DND-41 (cell line): ENCODE data around the gene PRMT1.

ENCODE experiments used
- ATAC-seq: fragments of 200-7000 bp; cut with Tn5 transposase; 3 replicates; pipeline ENCODE4 v1.9.1; 2021; ENCODE audit warnings: low read depth; ENCODE audit not compliant: insufficient read depth
- DNase-seq: peaks from one replicate; pipeline ENCODE4 v3.0.0-alpha.2; 2020
- H2AFZ ChIP-seq: 2 replicates; pipeline ENCODE4 v1.6.0; 2012; ENCODE audit warnings: low read depth, low read length
- H3K27ac ChIP-seq: 2 replicates; pipeline ENCODE4 v1.5.1; 2012; ENCODE audit warnings: low read length, inconsistent platforms
- H3K27me3 ChIP-seq: fragments of 200-600 bp; sonication (generic); 2 replicates; pipeline ENCODE4 v1.6.0; 2012; ENCODE audit warnings: low read length, mild to moderate bottlenecking, inconsistent platforms; ENCODE audit not compliant: insufficient read depth, poor library complexity
- H3K36me3 ChIP-seq: 2 replicates; pipeline ENCODE4 v1.5.1; 2012; ENCODE audit warnings: low read length, inconsistent platforms; ENCODE audit not compliant: insufficient read depth
- H3K4me1 ChIP-seq: 2 replicates; pipeline ENCODE4 v1.5.1; 2012; ENCODE audit warnings: mild to moderate bottlenecking, low read length; ENCODE audit not compliant: insufficient read depth
- H3K4me2 ChIP-seq: 2 replicates; pipeline ENCODE4 v1.6.0; 2012; ENCODE audit warnings: mild to moderate bottlenecking, moderate library complexity, low read length, inconsistent platforms; ENCODE audit not compliant: insufficient read depth
- H3K4me3 ChIP-seq, 2 experiments: fragments of 200-600 bp in 1 of 2; shearing (Covaris generic) in 1 of 2; 2 replicates each; pipeline ENCODE4 v1.5.1; 2012 to 2016; ENCODE audit warnings: inconsistent platforms in 2 of 2, low read length in 2 of 2, mild to moderate bottlenecking in 2 of 2, low read depth in 1 of 2, moderate library complexity in 1 of 2
- H3K79me2 ChIP-seq: 2 replicates; pipeline ENCODE4 v1.6.0; 2012; ENCODE audit warnings: low read length, inconsistent platforms; ENCODE audit not compliant: insufficient read depth
- H3K9ac ChIP-seq: 2 replicates; pipeline ENCODE4 v1.6.0; 2012; ENCODE audit warnings: low read depth, mild to moderate bottlenecking, inconsistent platforms, low read length, moderate library complexity
- H3K9me3 ChIP-seq: 2 replicates; pipeline ENCODE4 v1.5.1; 2012; ENCODE audit warnings: low read length, moderate library complexity, mild to moderate bottlenecking, inconsistent platforms; ENCODE audit not compliant: insufficient read depth, severe bottlenecking
- H4K20me1 ChIP-seq: 2 replicates; pipeline ENCODE4 v1.6.0; 2012; ENCODE audit warnings: low read length; ENCODE audit not compliant: insufficient read depth
- EZH2 ChIP-seq: IDR thresholded peaks from 3 replicates; pipeline ENCODE4 v1.6.1; 2012; ENCODE audit warnings: borderline replicate concordance, low read depth, mild to moderate bottlenecking, moderate library complexity, low read length, inconsistent platforms; ENCODE audit not compliant: severe bottlenecking
- TF ChIP-seq, protein P1 (sequence below): IDR thresholded peaks from 2 replicates; pipeline ENCODE4 v1.5.1; 2012; ENCODE audit warnings: borderline replicate concordance, low read length, moderate library complexity, mild to moderate bottlenecking; ENCODE audit not compliant: poor library complexity, severe bottlenecking; ENCODE audit errors: extremely low read depth

PRMT1 gene

DNA sequence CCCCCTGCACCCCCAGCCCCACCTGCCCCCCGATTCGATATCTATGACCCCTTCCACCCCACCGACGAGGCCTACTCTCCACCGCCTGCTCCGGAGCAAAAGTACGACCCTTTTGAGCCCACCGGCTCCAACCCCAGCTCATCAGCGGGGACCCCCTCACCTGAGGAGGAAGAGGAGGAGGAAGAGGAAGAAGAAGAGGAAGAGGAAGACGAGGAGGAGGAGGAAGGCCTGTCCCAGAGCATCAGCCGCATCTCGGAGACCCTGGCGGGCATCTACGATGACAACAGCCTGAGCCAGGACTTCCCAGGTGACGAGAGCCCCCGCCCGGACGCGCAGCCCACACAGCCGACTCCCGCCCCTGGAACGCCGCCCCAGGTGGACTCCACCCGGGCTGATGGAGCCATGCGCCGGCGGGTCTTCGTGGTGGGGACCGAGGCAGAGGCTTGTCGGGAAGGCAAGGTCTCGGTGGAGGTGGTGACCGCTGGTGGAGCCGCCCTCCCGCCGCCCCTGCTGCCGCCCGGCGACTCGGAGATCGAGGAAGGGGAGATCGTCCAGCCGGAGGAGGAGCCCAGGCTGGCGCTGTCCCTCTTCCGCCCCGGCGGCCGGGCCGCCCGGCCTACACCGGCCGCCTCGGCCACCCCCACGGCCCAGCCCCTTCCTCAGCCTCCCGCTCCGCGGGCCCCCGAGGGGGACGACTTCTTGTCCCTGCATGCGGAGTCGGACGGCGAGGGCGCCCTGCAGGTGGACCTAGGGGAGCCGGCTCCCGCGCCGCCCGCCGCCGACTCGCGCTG lies 25.8 kb upstream of the PRMT1 start:
- peaks cover 86% of the 10 kb centered on the region for H3K36me3 ChIP-seq
- no peak overlapping the region for H2AFZ ChIP-seq
- no peak overlapping the region for H3K9ac ChIP-seq
- no peak overlapping the region for H3K4me2 ChIP-seq
- no peak overlapping the region for H3K27ac ChIP-seq
- H3K27me3 ChIP-seq = no peaks in the 10 kb centered on the region
- H3K9me3 ChIP-seq = no peaks in the 10 kb centered on the region
- H3K79me2 ChIP-seq = peaks cover 36% of the 10 kb centered on the region
- 0 out of 2 replicates have a peak, but pooled peaks cover 2% of the 10 kb centered on the region for H3K4me1 ChIP-seq
- H4K20me1 ChIP-seq = peaks cover 49% of the 10 kb centered on the region
- TF ChIP-seq EZH2 = no peak
- TF ChIP-seq, protein P1, sequence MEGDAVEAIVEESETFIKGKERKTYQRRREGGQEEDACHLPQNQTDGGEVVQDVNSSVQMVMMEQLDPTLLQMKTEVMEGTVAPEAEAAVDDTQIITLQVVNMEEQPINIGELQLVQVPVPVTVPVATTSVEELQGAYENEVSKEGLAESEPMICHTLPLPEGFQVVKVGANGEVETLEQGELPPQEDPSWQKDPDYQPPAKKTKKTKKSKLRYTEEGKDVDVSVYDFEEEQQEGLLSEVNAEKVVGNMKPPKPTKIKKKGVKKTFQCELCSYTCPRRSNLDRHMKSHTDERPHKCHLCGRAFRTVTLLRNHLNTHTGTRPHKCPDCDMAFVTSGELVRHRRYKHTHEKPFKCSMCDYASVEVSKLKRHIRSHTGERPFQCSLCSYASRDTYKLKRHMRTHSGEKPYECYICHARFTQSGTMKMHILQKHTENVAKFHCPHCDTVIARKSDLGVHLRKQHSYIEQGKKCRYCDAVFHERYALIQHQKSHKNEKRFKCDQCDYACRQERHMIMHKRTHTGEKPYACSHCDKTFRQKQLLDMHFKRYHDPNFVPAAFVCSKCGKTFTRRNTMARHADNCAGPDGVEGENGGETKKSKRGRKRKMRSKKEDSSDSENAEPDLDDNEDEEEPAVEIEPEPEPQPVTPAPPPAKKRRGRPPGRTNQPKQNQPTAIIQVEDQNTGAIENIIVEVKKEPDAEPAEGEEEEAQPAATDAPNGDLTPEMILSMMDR = no peak
- DNase-seq = no peak
- no peak for ATAC-seq
- no peak overlapping the region for H3K4me3 ChIP-seq

DNA sequence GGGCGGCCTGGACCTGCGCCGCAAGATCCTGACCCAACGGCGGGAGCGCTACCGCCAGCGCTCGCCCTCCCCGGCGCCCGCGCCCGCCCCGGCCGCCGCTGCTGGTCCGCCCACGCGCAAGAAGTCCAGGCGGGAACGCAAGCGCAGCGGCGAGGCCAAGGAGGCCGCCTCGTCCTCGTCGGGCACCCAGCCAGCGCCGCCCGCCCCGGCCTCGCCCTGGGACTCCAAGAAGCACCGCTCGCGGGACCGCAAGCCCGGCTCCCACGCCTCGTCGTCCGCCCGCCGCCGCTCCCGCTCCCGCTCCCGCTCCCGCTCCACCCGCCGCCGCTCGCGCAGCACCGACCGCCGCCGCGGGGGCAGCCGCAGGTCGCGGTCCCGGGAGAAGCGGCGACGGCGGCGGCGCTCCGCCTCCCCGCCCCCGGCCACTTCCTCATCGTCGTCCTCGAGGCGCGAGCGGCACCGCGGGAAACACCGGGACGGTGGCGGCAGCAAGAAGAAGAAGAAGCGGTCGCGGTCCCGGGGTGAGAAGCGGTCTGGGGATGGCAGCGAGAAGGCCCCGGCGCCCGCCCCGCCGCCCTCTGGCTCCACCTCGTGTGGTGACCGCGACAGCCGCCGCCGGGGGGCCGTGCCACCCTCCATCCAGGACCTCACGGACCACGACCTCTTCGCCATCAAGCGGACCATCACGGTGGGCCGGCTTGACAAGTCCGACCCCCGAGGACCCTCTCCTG lies 25.1 kb upstream of the PRMT1 start:
- Histone ChIP-seq H3K27ac (no peak overlapping the region), H4K20me1 (peaks cover 48% of the 10 kb centered on the region), H3K27me3 (no peaks in the 10 kb centered on the region), H3K4me3 (no peak overlapping the region), H3K4me1 (no peaks in the 10 kb centered on the region), H3K9ac (no peak overlapping the region), H3K79me2 (peaks cover 29% of the 10 kb centered on the region), H3K4me2 (no peak overlapping the region), H2AFZ (no peak overlapping the region), H3K36me3 (peaks cover 86% of the 10 kb centered on the region), H3K9me3 (no peaks in the 10 kb centered on the region)
- ATAC-seq (no peak), DNase-seq (no peak)
- TF ChIP-seq, protein P1 = no peak
- TF ChIP-seq EZH2 = no peak

DNA sequence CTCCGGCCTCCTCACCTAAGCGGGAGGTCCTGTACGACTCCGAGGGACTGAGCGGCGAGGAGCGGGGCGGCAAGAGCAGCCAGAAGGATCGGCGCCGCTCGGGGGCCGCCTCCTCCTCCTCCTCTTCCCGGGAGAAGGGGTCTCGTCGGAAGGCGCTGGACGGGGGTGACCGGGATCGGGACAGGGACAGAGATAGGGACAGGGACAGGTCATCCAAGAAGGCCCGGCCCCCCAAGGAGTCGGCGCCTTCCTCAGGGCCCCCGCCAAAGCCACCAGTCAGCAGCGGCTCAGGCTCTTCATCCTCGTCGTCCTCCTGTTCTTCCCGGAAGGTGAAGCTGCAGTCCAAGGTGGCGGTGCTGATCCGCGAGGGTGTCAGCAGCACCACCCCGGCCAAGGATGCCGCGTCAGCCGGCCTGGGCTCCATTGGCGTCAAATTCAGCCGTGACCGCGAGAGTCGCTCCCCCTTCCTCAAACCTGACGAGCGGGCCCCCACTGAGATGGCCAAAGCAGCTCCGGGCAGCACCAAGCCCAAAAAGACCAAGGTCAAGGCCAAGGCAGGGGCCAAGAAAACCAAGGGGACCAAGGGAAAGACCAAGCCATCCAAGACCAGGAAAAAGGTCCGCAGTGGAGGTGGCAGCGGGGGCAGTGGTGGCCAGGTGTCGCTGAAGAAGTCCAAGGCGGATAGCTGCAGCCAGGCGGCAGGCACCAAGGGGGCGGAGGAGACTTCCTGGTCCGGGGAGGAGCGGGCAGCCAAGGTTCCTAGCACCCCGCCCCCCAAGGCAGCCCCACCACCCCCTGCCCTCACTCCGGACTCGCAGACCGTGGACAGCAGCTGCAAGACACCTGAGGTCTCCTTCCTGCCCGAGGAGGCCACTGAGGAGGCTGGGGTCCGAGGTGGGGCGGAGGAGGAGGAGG lies 24.3 kb upstream of the PRMT1 start:
- no peak overlapping the region for H3K4me3 ChIP-seq
- H3K27ac ChIP-seq = no peak overlapping the region
- peaks cover 45% of the 10 kb centered on the region for H4K20me1 ChIP-seq
- TF ChIP-seq EZH2 = no peak
- TF ChIP-seq, protein P1 = no peak
- DNase-seq (no peak), ATAC-seq (no peak)
- peaks cover 22% of the 10 kb centered on the region for H3K79me2 ChIP-seq
- no peaks in the 10 kb centered on the region for H3K9me3 ChIP-seq
- no peaks in the 10 kb centered on the region for H3K27me3 ChIP-seq
- no peak overlapping the region for H3K9ac ChIP-seq
- H3K4me2 ChIP-seq = no peak overlapping the region
- no peak overlapping the region for H2AFZ ChIP-seq
- H3K36me3 ChIP-seq = peaks cover 85% of the 10 kb centered on the region
- no peaks in the 10 kb centered on the region for H3K4me1 ChIP-seq
